Panc1 (cell line): ENCODE results near the gene KLRG1. TPM values are rescaled to one million over a fixed set of nuclear protein-coding genes. Genes with fewer than 3 reads are reported as not detected.

ENCODE experiments used
- ATAC-seq: fragments of 200-7000 bp; cut with Tn5 transposase; 2 replicates; pipeline ENCODE4 v1.9.1; 2020; ENCODE audit warnings: mild to moderate bottlenecking, moderate library complexity
- BruUV-seq: library from RNA; stranded (reverse); fragments of 400-500 nt; replicated peaks from 2 replicates; lab custom pipeline; 2021; lab: Mats Ljungman, UMichigan
- CTCF ChIA-PET: fragments of 300-600 bp; sonication (Branson Sonifier 250); formaldehyde crosslinking; loops from one replicate; lab custom pipeline; 2022; ENCODE audit warnings: antibody characterized with exemption; lab: Charles Lee
- POLR2A ChIA-PET: fragments of 300-600 bp; sonication (Branson Sonifier 250); formaldehyde crosslinking; loops from one replicate; lab custom pipeline; 2022; ENCODE audit warnings: antibody characterized with exemption; lab: Charles Lee
- DNase-seq: peaks from one replicate; pipeline ENCODE4 v3.0.0-alpha.2; 2010; ENCODE audit warnings: low read depth, low spot score
- H3K27ac ChIP-seq: 2 replicates; pipeline ENCODE4 v1.5.1; 2011; ENCODE audit warnings: mild to moderate bottlenecking, low read length, inconsistent platforms
- H3K27me3 ChIP-seq: fragments of 200-500 bp; sonication (Bioruptor generic); 2 replicates; pipeline ENCODE4 v1.6.0; 2014; ENCODE audit warnings: low read length, inconsistent platforms; ENCODE audit not compliant: control insufficient read depth, insufficient read depth
- H3K36me3 ChIP-seq: fragments of 200-500 bp; sonication (Bioruptor generic); 2 replicates; pipeline ENCODE4 v1.5.1; 2014; ENCODE audit warnings: inconsistent platforms, mild to moderate bottlenecking, low read length, moderate library complexity; ENCODE audit not compliant: control insufficient read depth, insufficient read depth
- H3K4me1 ChIP-seq: 2 replicates; pipeline ENCODE4 v1.5.1; 2011; ENCODE audit warnings: inconsistent platforms, mild to moderate bottlenecking, low read length, moderate library complexity; ENCODE audit not compliant: control insufficient read depth, insufficient read depth
- H3K4me3 ChIP-seq, 2 experiments: 2 replicates each; pipeline ENCODE4 v1.5.1; 2011 to 2012; ENCODE audit warnings: low read depth in 2 of 2, low read length in 2 of 2, mild to moderate bottlenecking in 2 of 2, inconsistent platforms in 1 of 2, moderate library complexity in 1 of 2
- H3K9me3 ChIP-seq: fragments of 200-500 bp; sonication (Bioruptor generic); 2 replicates; pipeline ENCODE4 v1.5.1; 2014; ENCODE audit warnings: low read depth, mild to moderate bottlenecking, inconsistent platforms, low read length, moderate library complexity; ENCODE audit not compliant: control insufficient read depth, insufficient read depth
- POLR2AphosphoS5 ChIP-seq: IDR thresholded peaks from 2 replicates; pipeline ENCODE4 v1.6.1; 2012; ENCODE audit warnings: mild to moderate bottlenecking, low read depth, low read length, moderate library complexity
- SIN3A ChIP-seq: IDR thresholded peaks from 2 replicates; pipeline ENCODE4 v1.6.1; 2012; ENCODE audit warnings: low read depth, mild to moderate bottlenecking, low read length, moderate library complexity, borderline replicate concordance; ENCODE audit not compliant: insufficient read depth
- TCF7L2 ChIP-seq: IDR thresholded peaks from 2 replicates; pipeline ENCODE4 v1.6.1; 2011; ENCODE audit warnings: mild to moderate bottlenecking, low read depth, low read length, inconsistent platforms
- in situ Hi-C: cut with HindIII; loops from 2 replicates; pipeline ENCODE4 v1.10.0; 2016; ENCODE audit warnings: low sequenced_read_pairs, low pct_unique_long_range_greater_than_20kb
- intact Hi-C: fragments of 100-400 bp; cut with micrococcal nuclease; formaldehyde crosslinking; loops from one replicate; pipeline ENCODE4 v1.10.0; 2022; ENCODE audit not compliant: unreplicated experiment
- total RNA-seq: library from RNA; stranded (reverse); gene quantifications from one replicate; pipeline ENCODE4 v1.2.1, GENCODE V29; 2021; ENCODE audit not compliant: unreplicated experiment
- TF ChIP-seq, protein P1 (sequence below), 2 experiments: IDR thresholded peaks; 2 replicates each; pipeline ENCODE4 v1.6.1; 2011 to 2012; ENCODE audit warnings: low read depth in 2 of 2, control low read depth in 1 of 2, low read length in 1 of 2, mild to moderate bottlenecking in 1 of 2, moderate library complexity in 1 of 2; ENCODE audit not compliant: insufficient read depth in 1 of 2
- TF ChIP-seq, protein P2 (sequence below): fragments of 450-650 bp; IDR thresholded peaks from 2 replicates; pipeline ENCODE4 v1.5.1; 2017; ENCODE audit warnings: mild to moderate bottlenecking

KLRG1 gene
- total RNA-seq, 1 experiment from 2014 or later = 0.69 TPM

DNA sequence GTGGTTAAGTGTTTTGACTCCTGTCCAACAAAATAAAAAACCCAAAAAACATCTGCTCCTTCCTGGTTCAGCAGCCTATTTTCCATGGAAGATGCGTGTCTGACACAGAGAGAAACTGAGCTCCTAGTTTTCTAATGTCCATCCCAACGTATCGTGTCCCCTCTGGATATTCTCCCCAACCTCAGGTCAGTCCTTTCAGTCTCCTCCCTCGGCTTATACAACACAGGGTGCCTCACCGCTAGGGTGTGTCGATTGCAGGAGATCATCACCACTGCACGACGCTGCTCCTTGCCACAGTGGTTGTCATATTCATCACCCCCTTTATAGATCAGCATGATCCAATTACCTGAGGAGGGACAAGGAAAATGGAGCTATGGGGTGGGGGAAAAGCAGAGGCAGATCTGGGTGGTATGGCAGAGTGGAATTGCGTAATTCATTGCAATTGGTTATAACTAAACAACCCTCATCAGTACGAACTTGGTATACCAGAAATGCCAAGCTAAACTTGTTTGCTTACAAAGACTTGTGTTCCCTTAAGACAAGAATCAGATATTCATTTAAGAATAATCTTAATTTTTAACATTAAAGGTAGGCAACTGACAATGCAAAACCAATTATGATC lies 45.7 kb upstream of the KLRG1 start:
- DNase-seq (no peak), ATAC-seq (no peak)
- in situ Hi-C loops = no loop called here
- Histone ChIP-seq H3K36me3 (peaks cover 17% of the 10 kb centered on the region), H3K4me1 (peaks cover 9% of the 10 kb centered on the region), H3K9me3 (no peaks in the 10 kb centered on the region), H3K27me3 (no peaks in the 10 kb centered on the region), H3K4me3 (no peak overlapping the region), H3K27ac (no peak overlapping the region)
- no TSS peak for BruUV-seq
- POLR2A ChIA-PET = no interaction called here
- CTCF ChIA-PET = no interaction called here
- TF ChIP-seq TCF7L2 (no peak), SIN3A (no peak), POLR2AphosphoS5 (no peak)
- TF ChIP-seq, protein P1, sequence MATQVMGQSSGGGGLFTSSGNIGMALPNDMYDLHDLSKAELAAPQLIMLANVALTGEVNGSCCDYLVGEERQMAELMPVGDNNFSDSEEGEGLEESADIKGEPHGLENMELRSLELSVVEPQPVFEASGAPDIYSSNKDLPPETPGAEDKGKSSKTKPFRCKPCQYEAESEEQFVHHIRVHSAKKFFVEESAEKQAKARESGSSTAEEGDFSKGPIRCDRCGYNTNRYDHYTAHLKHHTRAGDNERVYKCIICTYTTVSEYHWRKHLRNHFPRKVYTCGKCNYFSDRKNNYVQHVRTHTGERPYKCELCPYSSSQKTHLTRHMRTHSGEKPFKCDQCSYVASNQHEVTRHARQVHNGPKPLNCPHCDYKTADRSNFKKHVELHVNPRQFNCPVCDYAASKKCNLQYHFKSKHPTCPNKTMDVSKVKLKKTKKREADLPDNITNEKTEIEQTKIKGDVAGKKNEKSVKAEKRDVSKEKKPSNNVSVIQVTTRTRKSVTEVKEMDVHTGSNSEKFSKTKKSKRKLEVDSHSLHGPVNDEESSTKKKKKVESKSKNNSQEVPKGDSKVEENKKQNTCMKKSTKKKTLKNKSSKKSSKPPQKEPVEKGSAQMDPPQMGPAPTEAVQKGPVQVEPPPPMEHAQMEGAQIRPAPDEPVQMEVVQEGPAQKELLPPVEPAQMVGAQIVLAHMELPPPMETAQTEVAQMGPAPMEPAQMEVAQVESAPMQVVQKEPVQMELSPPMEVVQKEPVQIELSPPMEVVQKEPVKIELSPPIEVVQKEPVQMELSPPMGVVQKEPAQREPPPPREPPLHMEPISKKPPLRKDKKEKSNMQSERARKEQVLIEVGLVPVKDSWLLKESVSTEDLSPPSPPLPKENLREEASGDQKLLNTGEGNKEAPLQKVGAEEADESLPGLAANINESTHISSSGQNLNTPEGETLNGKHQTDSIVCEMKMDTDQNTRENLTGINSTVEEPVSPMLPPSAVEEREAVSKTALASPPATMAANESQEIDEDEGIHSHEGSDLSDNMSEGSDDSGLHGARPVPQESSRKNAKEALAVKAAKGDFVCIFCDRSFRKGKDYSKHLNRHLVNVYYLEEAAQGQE (IDR thresholded peaks at IDR 0.05; ENCODE audit: insufficient read depth in 1 of 2, low read depth in 2 of 2, low read length in 1 of 2) = no peak
- TF ChIP-seq, protein P2, sequence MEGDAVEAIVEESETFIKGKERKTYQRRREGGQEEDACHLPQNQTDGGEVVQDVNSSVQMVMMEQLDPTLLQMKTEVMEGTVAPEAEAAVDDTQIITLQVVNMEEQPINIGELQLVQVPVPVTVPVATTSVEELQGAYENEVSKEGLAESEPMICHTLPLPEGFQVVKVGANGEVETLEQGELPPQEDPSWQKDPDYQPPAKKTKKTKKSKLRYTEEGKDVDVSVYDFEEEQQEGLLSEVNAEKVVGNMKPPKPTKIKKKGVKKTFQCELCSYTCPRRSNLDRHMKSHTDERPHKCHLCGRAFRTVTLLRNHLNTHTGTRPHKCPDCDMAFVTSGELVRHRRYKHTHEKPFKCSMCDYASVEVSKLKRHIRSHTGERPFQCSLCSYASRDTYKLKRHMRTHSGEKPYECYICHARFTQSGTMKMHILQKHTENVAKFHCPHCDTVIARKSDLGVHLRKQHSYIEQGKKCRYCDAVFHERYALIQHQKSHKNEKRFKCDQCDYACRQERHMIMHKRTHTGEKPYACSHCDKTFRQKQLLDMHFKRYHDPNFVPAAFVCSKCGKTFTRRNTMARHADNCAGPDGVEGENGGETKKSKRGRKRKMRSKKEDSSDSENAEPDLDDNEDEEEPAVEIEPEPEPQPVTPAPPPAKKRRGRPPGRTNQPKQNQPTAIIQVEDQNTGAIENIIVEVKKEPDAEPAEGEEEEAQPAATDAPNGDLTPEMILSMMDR = no peak
- intact Hi-C loops = no loop called here

DNA sequence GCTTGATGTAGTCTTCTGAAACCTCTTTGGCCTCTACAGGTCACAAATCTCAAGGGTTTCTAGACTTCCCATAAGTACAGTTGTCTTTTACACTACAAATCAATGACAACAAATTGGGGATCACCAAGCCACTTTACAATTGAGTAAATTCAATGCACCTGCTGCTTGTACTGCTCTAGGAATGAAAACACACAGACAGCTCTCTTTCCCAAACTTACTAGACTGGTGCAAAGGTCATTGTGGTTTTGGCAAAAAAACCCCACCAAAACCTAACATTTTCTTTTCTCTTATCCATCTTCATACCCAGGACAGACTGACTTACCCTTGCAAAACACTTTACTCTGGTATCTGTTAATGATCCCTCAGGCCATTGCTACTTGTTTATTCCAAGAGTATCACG lies 42.6 kb upstream of the KLRG1 start:
- in situ Hi-C loops (no loop called here), intact Hi-C loops (no loop called here)
- Histone ChIP-seq H3K27me3 (no peaks in the 10 kb centered on the region), H3K4me1 (peaks cover 9% of the 10 kb centered on the region), H3K4me3 (no peak overlapping the region), H3K27ac (no peak overlapping the region), H3K9me3 (no peaks in the 10 kb centered on the region), H3K36me3 (peaks cover 24% of the 10 kb centered on the region)
- no TSS peak for BruUV-seq
- ATAC-seq (no peak), DNase-seq (no peak)
- POLR2A ChIA-PET = no interaction called here
- TF ChIP-seq TCF7L2 = no peak
- TF ChIP-seq POLR2AphosphoS5 = no peak
- TF ChIP-seq, protein P2 = no peak
- TF ChIP-seq, protein P1 (IDR thresholded peaks at IDR 0.05; ENCODE audit: insufficient read depth in 1 of 2, low read depth in 2 of 2, low read length in 1 of 2) = no peak
- no peak for TF ChIP-seq SIN3A
- CTCF ChIA-PET = no interaction called here
